ENCODE measurements around the gene PLAC9.

GRCh38 chr10:80168162-80168511 lies 35.6 kb downstream of the PLAC9 start:
- TF ChIP-seq CTCF (IDR thresholded peaks at IDR 0.05), result no peak
- TF ChIP-seq POLR2A (IDR thresholded peaks at IDR 0.05), result no peak
